Epithelial cell of proximal tubule (primary cell): ENCODE measurements around the gene BACE2. TPM values are rescaled to one million over a fixed set of nuclear protein-coding genes. Genes with fewer than 3 reads are reported as not detected.

Experiments used
- DNase-seq: peaks from one replicate; pipeline ENCODE4 v3.0.0-alpha.2; 2011; ENCODE audit warnings: low read depth
- H3K4me3 ChIP-seq: 2 replicates; pipeline ENCODE4 v1.5.1; 2011; ENCODE audit warnings: low read depth, mild to moderate bottlenecking, low read length
- CTCF ChIP-seq: conservative IDR thresholded peaks from 2 replicates; pipeline ENCODE4 v1.5.1; 2012; ENCODE audit warnings: low read depth, mild to moderate bottlenecking, low read length
- total RNA-seq: library from RNA; depleted of rRNA; stranded (reverse); fragments of >200 nt; gene quantifications from 2 replicates; pipeline ENCODE4 v1.2.3, GENCODE V29; 2015

BACE2 gene
- total RNA-seq, 1 donor from 2014 or later = 60.9 TPM

- DNase-seq = no peak
- H3K4me3 ChIP-seq = no peak overlapping the region
- TF ChIP-seq CTCF = no peak
Observed at GRCh38 chr21:41139275-41139674, 28.7 kb upstream of the BACE2 start.

GRCh38 chr21:41139951-41140350 is 28.0 kb upstream of the BACE2 start:
- no peak for TF ChIP-seq CTCF
- no peak overlapping the region for H3K4me3 ChIP-seq
- DNase-seq = no peak

GRCh38 chr21:41141031-41141457 is 26.9 kb upstream of the BACE2 start:
- H3K4me3 ChIP-seq = no peak overlapping the region
- TF ChIP-seq CTCF = no peak
- DNase-seq = no peak

GRCh38 chr21:41142051-41142795 is 25.7 kb upstream of the BACE2 start:
- TF ChIP-seq CTCF = no peak
- no peak for DNase-seq
- no peak overlapping the region for H3K4me3 ChIP-seq

GRCh38 chr21:41143596-41144325 is 24.2 kb upstream of the BACE2 start:
- H3K4me3 ChIP-seq = no peak overlapping the region
- TF ChIP-seq CTCF = no peak

GRCh38 chr21:41147096-41147978 is 20.6 kb upstream of the BACE2 start:
- DNase-seq = no peak
- no peak for TF ChIP-seq CTCF
- no peak overlapping the region for H3K4me3 ChIP-seq

More at GRCh38 chr21:41143596-41144325, 24.2 kb upstream of the BACE2 start:
- DNase-seq = no peak
